DND-41 (cell line): ENCODE results near the gene COL23A1.
A peak's percentile ranks its signal among the peaks of the same experiment; 100 is the strongest.

Experiments
- ATAC-seq: fragments of 200-7000 bp; cut with Tn5 transposase; 3 replicates; pipeline ENCODE4 v1.9.1; 2021; ENCODE audit warnings: low read depth; ENCODE audit not compliant: insufficient read depth
- DNase-seq: peaks from one replicate; pipeline ENCODE4 v3.0.0-alpha.2; 2020
- H2AFZ ChIP-seq: 2 replicates; pipeline ENCODE4 v1.6.0; 2012; ENCODE audit warnings: low read depth, low read length
- H3K27ac ChIP-seq: 2 replicates; pipeline ENCODE4 v1.5.1; 2012; ENCODE audit warnings: low read length, inconsistent platforms
- H3K27me3 ChIP-seq: fragments of 200-600 bp; sonication (generic); 2 replicates; pipeline ENCODE4 v1.6.0; 2012; ENCODE audit warnings: low read length, mild to moderate bottlenecking, inconsistent platforms; ENCODE audit not compliant: insufficient read depth, poor library complexity
- H3K36me3 ChIP-seq: 2 replicates; pipeline ENCODE4 v1.5.1; 2012; ENCODE audit warnings: low read length, inconsistent platforms; ENCODE audit not compliant: insufficient read depth
- H3K4me1 ChIP-seq: 2 replicates; pipeline ENCODE4 v1.5.1; 2012; ENCODE audit warnings: mild to moderate bottlenecking, low read length; ENCODE audit not compliant: insufficient read depth
- H3K4me2 ChIP-seq: 2 replicates; pipeline ENCODE4 v1.6.0; 2012; ENCODE audit warnings: mild to moderate bottlenecking, moderate library complexity, low read length, inconsistent platforms; ENCODE audit not compliant: insufficient read depth
- H3K4me3 ChIP-seq, 2 experiments: fragments of 200-600 bp in 1 of 2; shearing (Covaris generic) in 1 of 2; 2 replicates each; pipeline ENCODE4 v1.5.1; 2012 to 2016; ENCODE audit warnings: inconsistent platforms in 2 of 2, low read length in 2 of 2, mild to moderate bottlenecking in 2 of 2, low read depth in 1 of 2, moderate library complexity in 1 of 2
- H3K79me2 ChIP-seq: 2 replicates; pipeline ENCODE4 v1.6.0; 2012; ENCODE audit warnings: low read length, inconsistent platforms; ENCODE audit not compliant: insufficient read depth
- H3K9ac ChIP-seq: 2 replicates; pipeline ENCODE4 v1.6.0; 2012; ENCODE audit warnings: low read depth, mild to moderate bottlenecking, inconsistent platforms, low read length, moderate library complexity
- H3K9me3 ChIP-seq: 2 replicates; pipeline ENCODE4 v1.5.1; 2012; ENCODE audit warnings: low read length, moderate library complexity, mild to moderate bottlenecking, inconsistent platforms; ENCODE audit not compliant: insufficient read depth, severe bottlenecking
- H4K20me1 ChIP-seq: 2 replicates; pipeline ENCODE4 v1.6.0; 2012; ENCODE audit warnings: low read length; ENCODE audit not compliant: insufficient read depth
- EZH2 ChIP-seq: IDR thresholded peaks from 3 replicates; pipeline ENCODE4 v1.6.1; 2012; ENCODE audit warnings: borderline replicate concordance, low read depth, mild to moderate bottlenecking, moderate library complexity, low read length, inconsistent platforms; ENCODE audit not compliant: severe bottlenecking
- TF ChIP-seq, protein P1 (sequence below): IDR thresholded peaks from 2 replicates; pipeline ENCODE4 v1.5.1; 2012; ENCODE audit warnings: borderline replicate concordance, low read length, moderate library complexity, mild to moderate bottlenecking; ENCODE audit not compliant: poor library complexity, severe bottlenecking; ENCODE audit errors: extremely low read depth

COL23A1 gene

DNA sequence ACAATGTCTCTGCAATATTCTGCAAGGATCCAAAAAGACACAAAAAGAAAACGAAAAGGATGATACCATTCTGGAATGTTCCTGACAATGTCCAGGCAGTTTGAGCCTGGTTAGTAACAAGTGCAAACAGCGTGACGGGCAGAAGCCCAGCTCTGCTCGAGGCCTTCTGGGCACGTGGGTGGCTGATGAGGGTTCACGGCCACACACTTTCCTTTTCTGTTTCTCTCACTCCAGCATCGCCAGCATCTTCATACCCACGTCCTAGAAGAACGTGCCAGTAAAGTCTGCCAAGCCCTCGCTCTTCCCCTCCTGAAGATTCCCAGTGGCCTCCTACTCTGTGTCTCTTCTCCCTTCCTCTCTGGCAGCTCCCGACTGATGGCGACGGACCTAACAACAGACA, 36.7 kb downstream of the COL23A1 start:
- H3K79me2 ChIP-seq = no peaks in the 10 kb centered on the region
- no peak overlapping the region for H3K4me2 ChIP-seq
- H3K4me3 ChIP-seq = no peak overlapping the region
- no peaks in the 10 kb centered on the region for H3K36me3 ChIP-seq
- peaks cover 7% of the 10 kb centered on the region; the same call in 1 of the 2 replicates for H3K4me1 ChIP-seq
- H3K9me3 ChIP-seq = no peaks in the 10 kb centered on the region
- no peak overlapping the region for H2AFZ ChIP-seq
- no peak overlapping the region for H3K27ac ChIP-seq
- H4K20me1 ChIP-seq = no peaks in the 10 kb centered on the region
- H3K27me3 ChIP-seq = no peaks in the 10 kb centered on the region
- H3K9ac ChIP-seq = no peak overlapping the region
- no peak for ATAC-seq
- DNase-seq = no peak
- TF ChIP-seq EZH2 = no peak
- TF ChIP-seq, protein P1, sequence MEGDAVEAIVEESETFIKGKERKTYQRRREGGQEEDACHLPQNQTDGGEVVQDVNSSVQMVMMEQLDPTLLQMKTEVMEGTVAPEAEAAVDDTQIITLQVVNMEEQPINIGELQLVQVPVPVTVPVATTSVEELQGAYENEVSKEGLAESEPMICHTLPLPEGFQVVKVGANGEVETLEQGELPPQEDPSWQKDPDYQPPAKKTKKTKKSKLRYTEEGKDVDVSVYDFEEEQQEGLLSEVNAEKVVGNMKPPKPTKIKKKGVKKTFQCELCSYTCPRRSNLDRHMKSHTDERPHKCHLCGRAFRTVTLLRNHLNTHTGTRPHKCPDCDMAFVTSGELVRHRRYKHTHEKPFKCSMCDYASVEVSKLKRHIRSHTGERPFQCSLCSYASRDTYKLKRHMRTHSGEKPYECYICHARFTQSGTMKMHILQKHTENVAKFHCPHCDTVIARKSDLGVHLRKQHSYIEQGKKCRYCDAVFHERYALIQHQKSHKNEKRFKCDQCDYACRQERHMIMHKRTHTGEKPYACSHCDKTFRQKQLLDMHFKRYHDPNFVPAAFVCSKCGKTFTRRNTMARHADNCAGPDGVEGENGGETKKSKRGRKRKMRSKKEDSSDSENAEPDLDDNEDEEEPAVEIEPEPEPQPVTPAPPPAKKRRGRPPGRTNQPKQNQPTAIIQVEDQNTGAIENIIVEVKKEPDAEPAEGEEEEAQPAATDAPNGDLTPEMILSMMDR = no peak

DNA sequence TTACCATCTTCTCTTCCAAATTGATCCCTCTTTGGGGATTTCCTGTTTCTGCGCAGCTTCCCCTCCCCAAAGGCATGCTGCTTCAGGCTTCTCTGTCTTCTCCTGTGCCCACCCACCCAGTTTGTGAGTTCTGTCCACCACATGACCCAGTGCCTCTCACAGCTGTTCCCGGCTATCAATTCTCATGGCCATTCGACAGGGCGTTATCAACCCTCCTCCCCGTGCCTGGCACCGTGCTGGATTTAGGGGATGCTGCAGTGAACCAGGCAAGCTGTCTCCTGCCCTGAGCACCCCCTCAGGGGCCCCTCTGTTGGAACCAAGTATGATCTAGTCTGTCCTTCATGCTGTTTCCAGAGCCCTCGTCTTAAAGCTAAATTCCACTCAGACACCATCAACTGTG, 38.7 kb downstream of the COL23A1 start:
- Histone ChIP-seq H3K9ac (no peak overlapping the region), H3K9me3 (no peaks in the 10 kb centered on the region), H4K20me1 (no peaks in the 10 kb centered on the region), H3K4me2 (no peak overlapping the region), H3K4me3 (no peak overlapping the region), H3K27me3 (no peaks in the 10 kb centered on the region), H3K4me1 (peaks cover 7% of the 10 kb centered on the region; the same call in 1 of the 2 replicates), H3K79me2 (no peaks in the 10 kb centered on the region), H2AFZ (no peak overlapping the region), H3K36me3 (no peaks in the 10 kb centered on the region), H3K27ac (no peak overlapping the region)
- DNase-seq (no peak), ATAC-seq (no peak)
- TF ChIP-seq EZH2 = no peak
- TF ChIP-seq, protein P1 = no peak

GRCh38 chr5:178551059-178551458, 39.1 kb downstream of the COL23A1 start:
- H3K4me1 ChIP-seq = peaks cover 7% of the 10 kb centered on the region; the same call in 1 of the 2 replicates
- no peak overlapping the region for H3K4me3 ChIP-seq
- H4K20me1 ChIP-seq = no peaks in the 10 kb centered on the region
- ATAC-seq (no peak), DNase-seq (no peak)
- H3K9me3 ChIP-seq = no peaks in the 10 kb centered on the region
- H3K79me2 ChIP-seq = no peaks in the 10 kb centered on the region
- no peaks in the 10 kb centered on the region for H3K36me3 ChIP-seq
- H3K27ac ChIP-seq = no peak overlapping the region
- H2AFZ ChIP-seq = no peak overlapping the region
- TF ChIP-seq, protein P1 = peak; percentile 67
- TF ChIP-seq EZH2 = no peak
- H3K4me2 ChIP-seq = no peak overlapping the region
- no peak overlapping the region for H3K9ac ChIP-seq
- no peaks in the 10 kb centered on the region for H3K27me3 ChIP-seq

- DNase-seq (no peak), ATAC-seq (no peak)
- no peak overlapping the region for H3K4me2 ChIP-seq
- H3K36me3 ChIP-seq = no peaks in the 10 kb centered on the region
- no peaks in the 10 kb centered on the region for H3K27me3 ChIP-seq
- H3K9ac ChIP-seq = no peak overlapping the region
- H3K4me1 ChIP-seq = peaks cover 7% of the 10 kb centered on the region; the same call in 1 of the 2 replicates
- no peak overlapping the region for H2AFZ ChIP-seq
- H3K4me3 ChIP-seq = no peak overlapping the region
- H4K20me1 ChIP-seq = no peaks in the 10 kb centered on the region
- H3K27ac ChIP-seq = no peak overlapping the region
- H3K9me3 ChIP-seq = no peaks in the 10 kb centered on the region
- no peaks in the 10 kb centered on the region for H3K79me2 ChIP-seq
- no peak for TF ChIP-seq EZH2
- TF ChIP-seq, protein P1 = no peak
These were observed 41.4 kb downstream of the COL23A1 start for GRCh38 chr5:178548746-178549145.
